Dermis microvascular lymphatic vessel endothelial cell (primary cell): ENCODE data around the gene ZBTB43. TPM values are rescaled to one million over a fixed set of nuclear protein-coding genes. Genes with fewer than 3 reads are reported as not detected.
"Not testable (repeated sequence)": the region's sequence is repeated elsewhere in the genome, so short reads cannot be mapped to it uniquely, and the experiment has no call there.

Source experiments
- DNase-seq, 2 donors: peaks; one replicate each; pipeline versions ENCODE4 v3.0.0 to v3.0.0-alpha.2; 2010; ENCODE audit warnings: low read depth in 2 of 2
- total RNA-seq: library from RNA; depleted of rRNA; stranded (reverse); fragments of >200 nt; gene quantifications from 2 replicates; pipeline ENCODE4 v1.2.1, GENCODE V29; 2014

The ZBTB43 gene
- total RNA-seq, 1 donor from 2014 or later, result 15.9 TPM

GRCh38 chr9:126790561-126790960 lies 14.3 kb upstream of the ZBTB43 start:
- no peak for DNase-seq

DNA sequence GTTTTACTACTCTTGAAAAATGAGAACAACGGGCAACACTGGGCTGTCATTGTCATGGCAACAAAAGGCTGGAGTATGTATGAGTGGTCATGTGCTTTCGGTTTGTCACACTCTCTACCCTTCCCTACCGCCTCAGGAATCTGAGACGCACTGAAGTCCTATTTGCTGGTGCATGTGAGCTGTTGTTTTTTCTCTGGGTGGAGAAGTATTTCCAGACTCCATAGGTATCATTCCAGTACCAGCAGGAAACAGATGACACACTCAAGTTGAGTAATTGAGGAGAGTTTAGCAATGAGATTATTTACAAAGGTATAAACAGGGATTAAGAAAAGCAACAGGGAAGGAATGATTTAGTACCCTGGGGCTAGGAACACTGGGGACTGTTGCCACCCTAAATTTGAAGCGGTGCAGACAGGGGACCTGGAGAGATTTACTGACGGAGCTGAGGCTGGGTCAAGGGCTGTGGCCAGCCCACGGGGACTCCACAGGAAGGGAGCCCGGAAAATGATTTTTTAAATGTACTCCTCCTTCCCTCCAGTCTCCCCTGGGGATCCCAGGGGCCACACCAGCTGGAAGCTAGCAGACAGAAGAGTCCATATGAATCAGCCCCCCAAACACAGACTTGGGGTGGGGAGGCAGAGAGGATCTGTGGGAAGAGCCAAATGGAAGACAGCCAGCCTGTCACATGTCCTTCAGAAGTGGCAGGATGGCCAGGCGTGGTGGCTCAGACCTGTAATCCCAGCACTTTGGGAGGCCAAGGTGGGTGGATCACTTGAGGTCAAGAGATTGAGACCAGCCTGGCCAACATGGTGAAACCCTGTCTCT lies 13.2 kb upstream of the ZBTB43 start:
- DNase-seq, result peak; percentile 34 to 42

DNA sequence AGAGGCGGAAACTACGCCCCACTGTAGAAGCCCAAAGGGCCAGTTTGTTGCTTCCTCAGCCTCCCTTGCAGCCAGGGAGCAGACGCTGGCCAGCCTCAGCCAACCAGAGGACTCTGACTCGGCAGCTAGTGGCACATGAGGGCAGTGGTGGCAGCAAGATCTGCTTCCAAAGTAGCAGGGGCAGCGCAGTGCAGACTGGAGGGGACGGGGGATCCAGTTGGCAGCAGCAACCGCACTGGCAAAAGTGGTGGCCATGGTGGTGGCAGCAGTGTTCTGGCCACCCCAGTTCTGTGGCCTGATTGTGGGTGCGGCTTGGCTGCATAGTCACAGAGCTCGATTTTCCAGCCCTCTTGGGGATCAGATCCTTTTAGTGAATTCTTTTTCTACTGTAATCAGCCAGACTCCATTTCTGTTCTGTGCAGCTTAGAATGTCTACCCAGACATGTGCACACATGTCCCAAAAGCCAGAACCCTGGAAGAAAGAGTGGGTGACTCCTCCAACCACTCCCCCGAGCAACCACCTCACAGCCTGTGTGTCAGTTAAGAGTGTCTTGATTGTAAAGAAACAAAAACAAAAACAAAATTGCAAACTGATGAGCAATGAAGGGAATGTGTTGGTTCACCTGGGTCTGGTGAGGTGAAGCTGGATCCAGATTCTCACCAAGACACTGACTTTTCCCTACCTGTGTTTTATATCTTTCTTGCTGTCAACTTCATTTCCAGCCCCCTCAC lies 11.0 kb upstream of the ZBTB43 start:
- DNase-seq, result no peak

DNA sequence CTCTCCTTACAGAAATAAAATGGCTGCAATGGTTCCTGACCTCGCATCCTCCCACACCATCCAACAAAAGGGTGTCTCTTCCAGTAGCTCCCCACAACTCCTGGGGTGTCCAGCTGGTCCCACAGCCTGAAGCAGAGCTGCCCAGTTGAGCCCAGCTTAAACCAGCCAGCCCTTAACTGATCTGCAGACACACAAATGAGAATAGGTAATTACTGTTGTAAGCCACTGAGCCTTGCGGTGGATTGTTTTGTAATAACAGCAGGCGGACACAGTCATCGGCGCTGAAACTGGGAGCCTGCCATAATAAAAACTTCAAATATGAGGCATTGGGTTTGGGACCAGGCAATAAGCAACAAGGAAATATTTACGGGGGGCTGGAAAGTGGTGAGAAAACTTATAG lies 10.4 kb upstream of the ZBTB43 start:
- no peak for DNase-seq

GRCh38 chr9:126796758-126797157 lies 8.1 kb upstream of the ZBTB43 start:
- no peak for DNase-seq

- no peak for DNase-seq
These were observed 6.9 kb upstream of the ZBTB43 start for GRCh38 chr9:126797903-126798302.

DNA sequence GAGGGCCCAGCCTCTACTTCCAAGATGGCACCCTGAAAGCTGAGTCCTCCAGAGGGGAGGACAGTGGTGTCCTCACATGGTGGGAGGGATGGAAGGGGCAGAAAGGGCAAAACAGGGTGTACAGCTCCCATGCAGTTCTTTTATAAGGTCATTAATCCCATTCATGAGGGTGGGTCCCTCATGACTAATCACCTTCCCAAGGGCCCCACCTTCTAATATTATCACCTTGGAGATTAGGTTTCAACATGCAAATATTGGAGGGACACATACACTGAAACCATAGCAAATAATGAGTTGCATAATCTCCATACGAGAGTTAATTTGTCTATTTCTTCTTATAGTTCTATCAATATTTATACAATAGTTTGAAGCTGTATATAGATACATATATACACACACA lies 5.8 kb upstream of the ZBTB43 start:
- DNase-seq, result no peak

GRCh38 chr9:126802318-126803059 lies 2.4 kb upstream of the ZBTB43 start:
- no peak for DNase-seq

- no peak for DNase-seq
These were observed 593 bp upstream of the ZBTB43 start for GRCh38 chr9:126804198-126804695.

DNA sequence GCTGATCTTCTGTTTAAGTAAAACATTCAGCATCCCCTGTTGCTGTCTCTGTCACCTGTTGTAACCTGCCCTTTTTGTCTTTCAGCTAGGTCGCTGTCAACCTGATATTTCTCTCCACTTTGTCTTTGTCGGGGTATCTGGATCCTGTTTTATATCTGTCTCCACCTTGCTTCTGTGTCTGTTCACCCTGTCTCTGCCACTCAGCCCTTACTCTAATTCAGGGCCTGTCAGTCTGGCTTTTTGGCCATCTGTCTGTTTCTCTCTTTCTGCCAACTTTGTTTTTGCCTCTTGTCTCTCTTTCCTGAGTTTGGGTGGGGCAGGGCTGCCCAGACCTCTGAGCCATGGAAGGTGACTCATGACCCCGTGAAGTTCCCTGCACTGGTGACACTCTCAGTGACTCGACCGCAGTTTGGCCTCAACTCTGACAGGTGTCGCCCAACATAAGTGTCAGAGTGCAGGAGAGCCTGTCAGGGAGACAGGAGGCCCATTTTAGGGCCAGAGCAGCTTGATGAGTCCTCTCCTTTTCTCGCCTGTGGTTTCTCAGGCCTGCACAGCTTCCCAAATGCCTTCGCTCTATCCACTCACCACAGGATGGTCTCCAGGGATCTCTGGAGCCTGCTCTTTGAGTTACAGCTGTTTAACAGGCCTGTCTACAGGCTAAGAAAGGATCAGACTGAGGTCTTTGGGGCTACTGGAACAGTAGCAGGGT lies 868 bp downstream of the ZBTB43 start:
- DNase-seq, result peak; percentile 43 to 69

- DNase-seq, result no peak
These were observed 1.5 kb downstream of the ZBTB43 start for GRCh38 chr9:126806336-126806735.

DNA sequence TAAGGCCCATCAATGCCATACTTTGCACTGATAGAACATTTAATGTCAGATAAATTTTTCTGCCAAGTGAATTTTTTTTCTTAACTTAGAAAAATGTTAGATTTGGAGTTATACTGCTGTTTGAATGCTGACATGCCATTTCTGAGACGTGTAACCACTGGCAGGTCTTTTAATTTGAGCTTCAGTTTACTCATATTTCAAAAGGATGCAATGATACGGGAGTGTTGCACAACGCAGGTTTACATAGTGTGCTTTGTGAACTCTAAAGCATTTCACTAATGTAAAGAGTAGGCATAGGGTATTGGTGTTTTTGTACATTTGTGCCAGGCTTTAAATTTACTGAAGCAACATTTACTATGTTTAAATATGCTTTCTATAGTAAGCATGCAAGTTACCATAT lies 4.2 kb downstream of the ZBTB43 start:
- no peak for DNase-seq

- DNase-seq, result not testable (repeated sequence)
These were observed 5.4 kb downstream of the ZBTB43 start for GRCh38 chr9:126810221-126810620.

GRCh38 chr9:126813072-126813471 lies 8.2 kb downstream of the ZBTB43 start:
- DNase-seq, result no peak

- no peak for DNase-seq
These were observed 9.3 kb downstream of the ZBTB43 start for GRCh38 chr9:126814091-126814490.

- not testable (repeated sequence) for DNase-seq
These were observed 12.8 kb downstream of the ZBTB43 start for GRCh38 chr9:126817615-126818014.

DNA sequence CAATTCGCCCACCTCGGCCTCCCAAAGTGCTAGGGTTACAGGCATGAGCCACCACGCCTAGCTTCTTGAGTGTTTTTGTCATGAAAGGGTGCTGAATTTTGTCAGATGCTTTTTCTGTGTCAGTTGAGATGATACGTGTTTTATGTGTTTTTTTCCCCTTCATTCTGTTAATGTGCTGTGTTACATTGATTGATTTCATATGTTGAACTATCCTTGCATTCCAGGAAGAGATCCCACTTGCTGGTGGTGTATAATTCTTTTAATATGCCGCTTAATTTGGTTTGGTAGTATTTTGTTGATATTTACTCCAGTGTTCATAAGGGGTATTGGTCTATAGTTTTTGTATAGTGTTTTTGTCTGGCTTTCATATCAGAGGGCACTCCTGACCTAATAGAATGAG lies 13.6 kb downstream of the ZBTB43 start:
- no peak for DNase-seq

DNA sequence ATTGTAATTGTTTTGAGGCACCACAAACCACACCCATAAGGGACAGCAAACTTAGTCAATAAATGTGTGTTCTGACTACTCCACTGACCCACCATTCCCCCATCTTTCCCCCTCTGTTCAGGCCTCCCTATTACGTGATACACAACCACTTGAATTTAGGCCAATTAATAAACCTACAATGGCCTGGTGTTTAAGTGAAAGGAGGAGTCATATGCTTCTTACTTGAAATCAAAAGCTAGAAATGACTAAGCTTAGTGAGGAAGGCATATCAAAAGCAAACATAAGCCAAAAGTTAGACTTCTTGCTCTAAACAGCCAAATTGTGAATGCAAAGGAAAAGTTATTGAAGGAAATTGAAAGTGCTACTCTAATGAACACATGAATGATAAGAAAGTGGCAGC lies 14.6 kb downstream of the ZBTB43 start:
- no peak for DNase-seq

DNA sequence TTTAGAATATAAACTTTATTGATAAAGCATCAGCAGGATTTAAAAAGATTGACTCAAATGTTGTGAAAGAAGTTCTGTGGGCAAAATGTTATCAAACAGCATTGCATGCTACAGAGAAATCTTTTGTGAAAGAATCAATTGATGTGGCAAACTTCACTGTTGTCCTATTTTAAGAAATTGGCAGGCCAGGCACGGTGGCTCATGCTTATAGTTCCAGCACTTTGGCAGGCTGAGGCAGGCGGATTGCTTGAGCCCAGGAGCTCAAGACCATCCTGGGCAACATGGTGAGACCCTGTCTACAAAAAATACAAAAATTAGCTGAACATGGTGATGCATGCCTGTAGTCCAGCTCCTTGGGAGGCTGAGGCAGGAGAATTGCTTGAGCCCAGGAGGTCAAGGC lies 17.4 kb downstream of the ZBTB43 start:
- DNase-seq, result no peak

DNA sequence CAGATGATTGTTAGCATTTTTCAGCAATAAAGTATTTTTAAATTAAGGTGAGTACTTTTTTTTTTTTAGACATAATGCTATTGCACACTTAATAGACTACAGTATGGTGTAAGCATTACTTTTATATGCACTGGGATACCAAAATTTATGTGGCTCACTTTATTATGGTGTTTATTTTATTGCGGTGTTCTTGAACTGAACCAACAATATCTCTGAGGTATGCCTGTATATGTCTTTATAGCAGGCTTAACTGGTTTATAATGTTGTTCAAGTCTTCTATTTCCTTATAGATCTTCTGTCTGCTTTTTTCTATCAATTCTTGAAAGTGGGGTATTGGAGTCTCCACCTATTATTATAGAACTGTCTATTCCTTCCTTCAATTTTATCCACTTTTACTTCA lies 18.0 kb downstream of the ZBTB43 start:
- no peak for DNase-seq

- not testable (repeated sequence) for DNase-seq
These were observed 19.2 kb downstream of the ZBTB43 start for GRCh38 chr9:126824052-126824451.
